Measurements from ENCODE around the gene OPCML.

OPCML gene

DNA sequence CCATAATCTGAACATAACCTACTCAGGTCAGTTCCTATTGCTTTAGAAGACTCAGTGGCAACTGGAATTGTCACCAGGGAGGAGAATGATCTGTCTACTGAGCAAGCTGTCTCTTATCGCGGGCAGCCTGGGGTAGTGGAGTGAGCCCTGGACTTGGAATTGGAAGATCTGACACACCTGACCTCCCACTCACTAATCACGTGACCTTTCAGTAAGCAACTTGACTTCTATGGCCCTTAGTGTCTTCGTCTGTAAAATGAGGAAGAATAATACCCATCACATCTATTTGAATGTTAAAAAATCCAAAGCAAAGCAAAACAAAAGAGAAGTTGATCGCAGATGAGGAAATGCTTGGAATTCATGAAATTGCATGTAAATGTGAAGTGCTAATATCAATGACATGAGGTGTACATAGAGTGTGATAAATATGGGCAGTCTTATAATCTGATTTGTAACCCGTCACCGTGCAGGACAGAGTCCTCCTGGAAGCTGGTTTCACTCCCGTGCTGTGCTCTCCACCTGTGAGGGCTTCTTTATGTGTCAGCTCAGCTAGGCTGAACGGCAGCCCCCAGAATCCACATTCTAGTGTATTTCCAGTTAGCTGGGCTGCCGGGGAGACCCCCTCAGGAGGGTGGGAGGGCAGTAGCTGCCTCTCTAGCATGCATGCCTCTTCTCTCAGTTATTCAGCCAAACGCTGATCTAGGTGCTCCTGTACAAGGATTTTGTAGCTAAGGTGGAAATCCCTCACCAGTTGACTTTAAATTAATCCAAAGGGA, 482.9 kb downstream of the OPCML start:
- DNase-seq (ENCODE audit: low spot score) (no peak), ATAC-seq (ENCODE audit: low read depth) (no peak)
- Histone ChIP-seq H3K4me3 (ENCODE audit: severe bottlenecking) (no peak overlapping the region), H3K4me1 (ENCODE audit: insufficient read depth, poor library complexity, severe bottlenecking) (no peaks in the 10 kb centered on the region), H3K36me3 (ENCODE audit: low read depth) (no peaks in the 10 kb centered on the region), H3K27ac (ENCODE audit: poor library complexity, severe bottlenecking) (no peak overlapping the region), H3K9me3 (ENCODE audit: severe bottlenecking) (no peaks in the 10 kb centered on the region), H3K27me3 (ENCODE audit: insufficient read depth, poor library complexity, severe bottlenecking) (no peaks in the 10 kb centered on the region)
- no peak for TF ChIP-seq CTCF (IDR thresholded peaks at IDR 0.05; ENCODE audit: poor library complexity, severe bottlenecking)

DNA sequence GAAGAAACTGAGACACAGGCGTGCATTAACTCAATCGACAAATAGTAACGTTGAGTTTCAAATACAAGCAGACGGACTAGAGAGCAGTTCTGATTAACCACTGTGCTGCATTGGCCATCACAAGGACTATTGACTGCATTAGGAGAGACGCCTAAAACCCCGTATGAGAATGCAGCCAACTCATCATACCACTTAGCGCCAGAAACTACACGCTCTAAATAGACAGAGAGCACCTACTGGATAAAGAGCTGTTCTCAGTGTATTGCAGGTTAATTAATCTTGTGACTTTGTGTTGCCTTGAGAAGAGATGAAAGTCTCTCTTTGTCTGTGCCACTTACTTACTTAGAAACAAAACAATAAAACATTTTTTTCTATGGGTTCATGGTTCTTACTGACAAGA, 484.0 kb downstream of the OPCML start:
- no peaks in the 10 kb centered on the region for H3K36me3 ChIP-seq (ENCODE audit: low read depth)
- no peaks in the 10 kb centered on the region for H3K9me3 ChIP-seq (ENCODE audit: severe bottlenecking)
- ATAC-seq (ENCODE audit: low read depth), result no peak
- no peaks in the 10 kb centered on the region for H3K4me1 ChIP-seq (ENCODE audit: insufficient read depth, poor library complexity, severe bottlenecking)
- no peaks in the 10 kb centered on the region for H3K27me3 ChIP-seq (ENCODE audit: insufficient read depth, poor library complexity, severe bottlenecking)
- no peak for DNase-seq (ENCODE audit: low spot score)
- TF ChIP-seq CTCF (IDR thresholded peaks at IDR 0.05; ENCODE audit: poor library complexity, severe bottlenecking), result no peak
- H3K27ac ChIP-seq (ENCODE audit: poor library complexity, severe bottlenecking), result no peak overlapping the region
- no peak overlapping the region for H3K4me3 ChIP-seq (ENCODE audit: severe bottlenecking)

DNA sequence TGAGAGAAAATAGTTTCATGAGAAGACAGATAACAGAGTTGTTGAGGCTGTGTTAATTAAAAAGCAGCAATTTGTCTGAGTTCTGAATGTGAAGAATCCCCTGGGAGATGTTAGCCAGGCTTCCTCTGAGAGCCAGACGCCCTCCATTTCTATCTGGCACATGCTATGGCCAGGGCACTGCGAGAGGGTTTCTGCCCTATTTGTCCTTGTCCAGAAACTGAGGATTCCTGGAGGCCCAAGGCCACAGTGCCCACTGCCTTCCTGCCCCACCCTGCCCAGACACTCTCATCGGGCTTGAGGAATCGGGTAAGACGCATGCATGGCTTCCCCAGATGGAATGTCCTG, 484.6 kb downstream of the OPCML start:
- ATAC-seq (ENCODE audit: low read depth) (no peak), DNase-seq (ENCODE audit: low spot score) (no peak)
- no peak overlapping the region for H3K27ac ChIP-seq (ENCODE audit: poor library complexity, severe bottlenecking)
- H3K27me3 ChIP-seq (ENCODE audit: insufficient read depth, poor library complexity, severe bottlenecking), result no peaks in the 10 kb centered on the region
- TF ChIP-seq CTCF (IDR thresholded peaks at IDR 0.05; ENCODE audit: poor library complexity, severe bottlenecking), result no peak
- H3K4me1 ChIP-seq (ENCODE audit: insufficient read depth, poor library complexity, severe bottlenecking), result no peaks in the 10 kb centered on the region
- H3K9me3 ChIP-seq (ENCODE audit: severe bottlenecking), result no peaks in the 10 kb centered on the region
- no peaks in the 10 kb centered on the region for H3K36me3 ChIP-seq (ENCODE audit: low read depth)
- no peak overlapping the region for H3K4me3 ChIP-seq (ENCODE audit: severe bottlenecking)

DNA sequence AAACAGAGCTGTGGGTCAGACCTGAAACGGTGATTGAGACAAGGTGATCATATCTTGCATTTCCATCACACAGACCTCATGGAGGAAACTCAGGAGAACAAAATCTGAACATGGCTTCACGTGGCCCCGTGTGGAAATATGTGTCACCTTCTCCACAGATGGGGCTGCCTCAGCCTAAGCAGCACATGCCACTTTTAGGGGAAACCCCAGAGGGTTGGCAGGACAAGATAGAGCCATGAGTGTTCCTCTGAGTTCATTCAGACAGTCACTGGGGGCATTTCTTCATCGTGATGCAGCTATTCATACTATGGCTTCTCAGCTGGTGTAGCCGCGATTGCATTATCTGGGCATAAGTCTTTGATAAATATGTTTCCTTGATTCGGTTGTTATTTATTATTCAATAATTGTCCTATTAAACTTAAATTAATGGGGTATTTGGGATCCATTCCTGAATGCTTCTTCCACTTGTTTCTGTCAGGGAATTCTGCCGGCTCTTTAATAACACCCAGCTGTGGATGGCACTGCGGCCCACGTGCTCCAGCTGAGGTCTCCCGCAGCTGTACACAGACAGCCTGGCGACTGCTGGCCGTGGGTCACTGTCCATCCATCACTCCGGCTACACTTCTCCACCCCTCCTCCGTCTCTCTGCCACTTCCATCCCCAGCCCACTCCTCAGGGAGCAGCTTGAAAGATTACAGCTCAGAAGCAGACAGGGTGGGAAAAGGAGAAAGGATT, 485.1 kb downstream of the OPCML start:
- H3K27me3 ChIP-seq (ENCODE audit: insufficient read depth, poor library complexity, severe bottlenecking), result no peaks in the 10 kb centered on the region
- TF ChIP-seq CTCF (IDR thresholded peaks at IDR 0.05; ENCODE audit: poor library complexity, severe bottlenecking), result no peak
- H3K27ac ChIP-seq (ENCODE audit: poor library complexity, severe bottlenecking), result no peak overlapping the region
- no peaks in the 10 kb centered on the region for H3K4me1 ChIP-seq (ENCODE audit: insufficient read depth, poor library complexity, severe bottlenecking)
- H3K9me3 ChIP-seq (ENCODE audit: severe bottlenecking), result no peaks in the 10 kb centered on the region
- DNase-seq (ENCODE audit: low spot score) (no peak), ATAC-seq (ENCODE audit: low read depth) (no peak)
- no peak overlapping the region for H3K4me3 ChIP-seq (ENCODE audit: severe bottlenecking)
- H3K36me3 ChIP-seq (ENCODE audit: low read depth), result no peaks in the 10 kb centered on the region

- Histone ChIP-seq H3K27me3 (ENCODE audit: insufficient read depth, poor library complexity, severe bottlenecking) (no peaks in the 10 kb centered on the region), H3K36me3 (ENCODE audit: low read depth) (no peaks in the 10 kb centered on the region), H3K4me3 (ENCODE audit: severe bottlenecking) (no peak overlapping the region), H3K4me1 (ENCODE audit: insufficient read depth, poor library complexity, severe bottlenecking) (no peaks in the 10 kb centered on the region), H3K9me3 (ENCODE audit: severe bottlenecking) (no peaks in the 10 kb centered on the region), H3K27ac (ENCODE audit: poor library complexity, severe bottlenecking) (no peak overlapping the region)
- TF ChIP-seq CTCF (IDR thresholded peaks at IDR 0.05; ENCODE audit: poor library complexity, severe bottlenecking), result no peak
- DNase-seq (ENCODE audit: low spot score) (no peak), ATAC-seq (ENCODE audit: low read depth) (no peak)
Observed at GRCh38 chr11:133046252-133046651, 486.0 kb downstream of the OPCML start.
